Astrocyte of the cerebellum (primary cell): ENCODE results near the gene KCNS3.

Experiments used
- DNase-seq: peaks from one replicate; pipeline ENCODE4 v3.0.0-alpha.2; 2011; ENCODE audit warnings: low read depth
- H3K4me3 ChIP-seq: 2 replicates; pipeline ENCODE4 v1.5.1; 2011; ENCODE audit warnings: mild to moderate bottlenecking, low read depth, low read length, moderate library complexity
- CTCF ChIP-seq: IDR thresholded peaks from 2 replicates; pipeline ENCODE4 v1.5.1; 2012; ENCODE audit warnings: low read length, low read depth, moderate library complexity, mild to moderate bottlenecking; ENCODE audit errors: missing control alignments
- in situ Hi-C: cut with HindIII; loops from 2 replicates; pipeline ENCODE4 v1.10.0; 2017; ENCODE audit warnings: low sequenced_read_pairs

Gene KCNS3

GRCh38 chr2:17846676-17847075, 31.8 kb upstream of the KCNS3 start:
- TF ChIP-seq CTCF, result no peak
- no peak for DNase-seq
- in situ Hi-C loops, result loop anchor here (25.0 kb wide), 1 partner anchor 316 kb away; no protein-coding TSS in a partner anchor
- H3K4me3 ChIP-seq, result no peak overlapping the region

GRCh38 chr2:17847236-17847635, 31.2 kb upstream of the KCNS3 start:
- no peak for DNase-seq
- in situ Hi-C loops, result loop anchor here (25.0 kb wide), 1 partner anchor 315 kb away; no protein-coding TSS in a partner anchor
- no peak for TF ChIP-seq CTCF
- H3K4me3 ChIP-seq, result no peak overlapping the region

- no peak for DNase-seq
- H3K4me3 ChIP-seq, result no peak overlapping the region
- in situ Hi-C loops, result loop anchor here (25.0 kb wide), 1 partner anchor 313 kb away; no protein-coding TSS in a partner anchor
- no peak for TF ChIP-seq CTCF
Measured at GRCh38 chr2:17849275-17849674, 29.2 kb upstream of the KCNS3 start.

- DNase-seq, result no peak
- no peak overlapping the region for H3K4me3 ChIP-seq
- no peak for TF ChIP-seq CTCF
- in situ Hi-C loops, result no loop called here
Measured at GRCh38 chr2:17850151-17850550, 28.3 kb upstream of the KCNS3 start.

- no peak overlapping the region for H3K4me3 ChIP-seq
- peak; percentile 85 for TF ChIP-seq CTCF
- in situ Hi-C loops, result no loop called here
- peak; percentile 63 for DNase-seq
Measured at GRCh38 chr2:17851731-17852585, 26.5 kb upstream of the KCNS3 start.

- in situ Hi-C loops, result no loop called here
- no peak for TF ChIP-seq CTCF
Measured at GRCh38 chr2:17853799-17854198, 24.7 kb upstream of the KCNS3 start.

More at GRCh38 chr2:17853799-17854198, 24.7 kb upstream of the KCNS3 start:
- no peak overlapping the region for H3K4me3 ChIP-seq
- DNase-seq, result no peak
